NCI-H1417 treated with DMSO at 0.1 percent for 48 hours (cell line): ENCODE measurements around the gene TSPAN1.
A peak's percentile ranks its signal among the peaks of the same experiment; 100 is the strongest.

Source experiments
- DNase-seq: peaks from one replicate; lab custom pipeline; 2025; lab: John Stamatoyannopoulos, UW

Gene TSPAN1

GRCh38 chr1:46160212-46160611, 14.7 kb upstream of the TSPAN1 start:
- no peak for DNase-seq

GRCh38 chr1:46166521-46167462, 8.1 kb upstream of the TSPAN1 start:
- no peak for DNase-seq

- DNase-seq, result no peak
These were observed 6.4 kb upstream of the TSPAN1 start for GRCh38 chr1:46168477-46168876.

GRCh38 chr1:46169811-46170454, 5.0 kb upstream of the TSPAN1 start:
- no peak for DNase-seq

- no peak for DNase-seq
These were observed 3.5 kb upstream of the TSPAN1 start for GRCh38 chr1:46171351-46171750.

- DNase-seq, result no peak
These were observed 3.0 kb upstream of the TSPAN1 start for GRCh38 chr1:46171871-46172270.

GRCh38 chr1:46172321-46172720, 2.6 kb upstream of the TSPAN1 start:
- DNase-seq, result no peak

GRCh38 chr1:46173361-46173856, 1.5 kb upstream of the TSPAN1 start:
- no peak for DNase-seq

- no peak for DNase-seq
These were observed 356 bp downstream of the TSPAN1 start for GRCh38 chr1:46175243-46175642.

- no peak for DNase-seq
These were observed 1.5 kb downstream of the TSPAN1 start, which contains the start of gene P3R3URF for GRCh38 chr1:46176211-46176865. TSS of gene P3R3URF (minus strand) at chr1:46176488. CDS start at chr1:46176471, 17 bp downstream.

- DNase-seq, result peak; percentile 73
These were observed 4.5 kb downstream of the TSPAN1 start for GRCh38 chr1:46179138-46180081.

- DNase-seq, result no peak
These were observed 5.3 kb downstream of the TSPAN1 start for GRCh38 chr1:46180082-46180616.

- no peak for DNase-seq
These were observed 6.7 kb downstream of the TSPAN1 start for GRCh38 chr1:46181343-46182260.

GRCh38 chr1:46183079-46183847, 8.4 kb downstream of the TSPAN1 start:
- DNase-seq, result no peak

- no peak for DNase-seq
These were observed 9.2 kb downstream of the TSPAN1 start for GRCh38 chr1:46183926-46184557.

GRCh38 chr1:46184920-46185658, 10.2 kb downstream of the TSPAN1 start:
- no peak for DNase-seq

- no peak for DNase-seq
These were observed 11.2 kb downstream of the TSPAN1 start for GRCh38 chr1:46186076-46186475.
